ENCODE data around the gene SHISA4.
"Not testable (repeated sequence)": the region's sequence is repeated elsewhere in the genome, so short reads cannot be mapped to it uniquely, and the experiment has no call there.

SHISA4 gene

DNA sequence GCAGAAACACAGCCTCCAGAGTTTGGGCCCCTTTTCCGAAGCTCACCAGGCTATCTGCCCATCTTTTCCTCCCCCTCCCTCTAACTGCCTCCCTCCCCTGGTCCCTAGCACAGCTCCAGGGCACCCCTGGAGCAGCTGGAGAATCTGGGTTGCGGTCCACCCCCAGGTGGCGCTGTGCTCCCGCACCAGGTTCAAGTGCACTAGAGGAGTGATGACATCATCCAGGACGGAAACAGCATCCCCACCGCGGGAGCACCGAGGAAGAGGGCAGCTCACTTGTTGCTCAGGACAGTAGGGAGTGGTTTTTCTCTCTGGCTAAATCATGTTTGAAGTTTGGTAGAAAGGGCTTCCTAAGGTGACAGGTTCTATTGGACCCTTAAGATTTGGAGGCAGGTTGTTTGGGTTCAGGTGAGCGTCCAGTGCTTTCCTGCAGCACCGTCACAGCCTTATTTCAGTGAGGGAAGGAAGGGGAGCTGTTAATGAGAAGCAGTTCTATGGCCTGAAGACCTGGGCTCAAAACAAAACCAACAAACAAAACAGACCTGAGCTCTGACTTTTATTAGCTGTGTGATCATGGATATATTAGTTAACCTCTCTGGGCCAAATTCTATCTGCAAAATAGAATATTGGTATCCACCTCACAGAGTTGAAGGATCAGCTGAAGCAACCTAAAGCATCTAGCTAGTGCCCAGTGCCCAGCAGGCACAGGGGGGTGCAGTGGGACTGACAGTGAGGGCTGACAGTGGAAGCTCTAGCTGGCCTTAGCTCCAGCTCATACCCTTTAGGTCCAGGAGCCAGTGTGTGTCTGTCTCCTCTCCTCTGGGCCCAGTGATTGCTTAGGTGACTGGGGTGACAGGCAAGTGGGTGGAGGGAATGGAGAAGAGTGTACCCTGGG is 7.5 kb downstream of the SHISA4 start:
- Mint-ChIP-seq H3K27ac (ENCODE audit: low read depth) (peak overlapping the region; percentile 83), H3K4me3 (no peak overlapping the region), H3K27me3 (peaks cover 47% of the 10 kb centered on the region), H3K36me3 (ENCODE audit: insufficient read depth) (peaks cover 2% of the 10 kb centered on the region), H3K9me3 (no peaks in the 10 kb centered on the region), H3K4me1 (peaks cover 8% of the 10 kb centered on the region)
- ATAC-seq (replicated peaks; ENCODE audit: extremely low read depth, poor library complexity, severe bottlenecking) (peak; percentile 81), DNase-seq (ENCODE audit: low spot score in 2 of 2) (peak; percentile 57 to 63)

DNA sequence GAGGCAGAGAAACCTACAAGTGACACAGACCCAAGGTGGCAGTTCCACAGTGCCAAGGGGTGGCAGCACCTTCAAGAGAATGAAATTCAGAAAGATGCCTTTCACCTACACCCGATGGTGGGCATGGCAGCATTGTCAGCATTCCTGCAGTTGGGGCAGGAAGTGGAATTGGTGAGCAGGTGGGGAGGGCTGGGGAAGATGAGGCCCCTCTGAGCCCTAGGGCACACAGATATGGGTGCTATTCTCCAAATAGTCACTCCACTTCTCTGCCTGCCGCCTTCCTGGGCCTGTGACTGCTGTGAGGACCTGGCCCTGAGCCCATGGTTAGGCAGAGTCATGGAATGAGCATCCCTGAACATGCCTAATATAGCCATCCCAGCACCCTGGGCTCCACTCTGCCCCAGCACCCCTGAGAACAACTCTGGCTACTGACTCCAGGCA is 8.3 kb downstream of the SHISA4 start:
- Mint-ChIP-seq H3K4me3 (no peak overlapping the region), H3K9me3 (no peaks in the 10 kb centered on the region), H3K27ac (ENCODE audit: low read depth) (no peak overlapping the region), H3K4me1 (peaks cover 8% of the 10 kb centered on the region), H3K27me3 (peaks cover 39% of the 10 kb centered on the region), H3K36me3 (ENCODE audit: insufficient read depth) (peaks cover 2% of the 10 kb centered on the region)
- no peak for DNase-seq (ENCODE audit: low spot score in 2 of 2)
- ATAC-seq (replicated peaks; ENCODE audit: extremely low read depth, poor library complexity, severe bottlenecking), result no peak

DNA sequence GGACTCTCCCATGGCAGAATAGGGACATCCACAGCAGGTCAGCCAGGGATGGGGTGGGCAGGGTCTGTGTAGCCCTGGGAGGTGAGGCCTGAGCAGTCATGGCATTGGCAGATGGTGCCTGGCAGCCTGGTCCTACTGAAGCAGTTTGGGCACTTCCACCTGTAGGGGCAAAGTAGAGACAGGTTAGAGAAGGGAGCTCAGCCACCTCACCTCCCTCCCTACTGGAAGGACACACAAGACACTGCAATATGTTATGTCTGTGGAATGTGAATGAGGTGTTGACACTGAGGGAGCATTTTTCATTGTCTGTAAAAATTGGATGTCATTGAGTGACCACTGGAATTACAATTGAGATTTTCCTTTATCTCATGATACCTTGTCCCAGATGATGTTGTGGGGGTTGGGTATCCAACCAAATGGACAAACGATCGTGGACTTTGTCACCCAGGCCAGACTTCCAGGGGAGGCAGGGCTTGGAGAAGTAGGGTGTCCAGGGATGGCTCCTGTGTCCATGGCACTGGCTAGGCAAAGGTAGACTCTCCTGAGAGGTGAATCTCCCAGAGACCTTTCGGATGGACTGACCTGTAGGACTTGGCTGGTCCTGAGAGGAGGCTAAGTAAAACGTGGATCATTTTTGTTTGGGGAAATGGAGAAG is 9.7 kb downstream of the SHISA4 start:
- no peak overlapping the region for H3K27ac Mint-ChIP-seq (ENCODE audit: low read depth)
- no peaks in the 10 kb centered on the region for H3K9me3 Mint-ChIP-seq
- H3K4me1 Mint-ChIP-seq, result peaks cover 8% of the 10 kb centered on the region
- no peak for DNase-seq (ENCODE audit: low spot score in 2 of 2)
- H3K27me3 Mint-ChIP-seq, result peaks cover 25% of the 10 kb centered on the region
- peaks cover 2% of the 10 kb centered on the region for H3K36me3 Mint-ChIP-seq (ENCODE audit: insufficient read depth)
- no peak overlapping the region for H3K4me3 Mint-ChIP-seq
- no peak for ATAC-seq (replicated peaks; ENCODE audit: extremely low read depth, poor library complexity, severe bottlenecking)

DNA sequence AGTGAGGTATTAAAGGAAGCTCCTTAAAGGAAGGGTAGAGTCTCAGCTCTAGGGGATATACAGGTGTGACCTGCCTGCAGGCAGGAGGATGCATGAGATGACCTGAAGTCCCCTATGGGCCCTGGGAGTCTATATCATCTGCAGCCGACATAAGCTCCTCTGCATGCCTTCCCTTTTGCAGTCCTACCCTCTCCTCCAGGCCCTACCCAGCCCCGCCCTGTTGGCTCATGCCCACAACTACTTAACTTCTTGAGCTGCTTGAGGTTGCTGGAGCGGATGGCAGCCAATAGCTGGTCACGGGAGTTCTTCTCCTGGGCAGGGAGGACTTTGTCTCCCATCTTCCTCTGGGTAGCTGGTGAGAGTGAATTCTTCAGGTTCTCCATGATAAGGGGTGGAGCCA is 10.3 kb downstream of the SHISA4 start:
- ATAC-seq (replicated peaks; ENCODE audit: extremely low read depth, poor library complexity, severe bottlenecking), result no peak

DNA sequence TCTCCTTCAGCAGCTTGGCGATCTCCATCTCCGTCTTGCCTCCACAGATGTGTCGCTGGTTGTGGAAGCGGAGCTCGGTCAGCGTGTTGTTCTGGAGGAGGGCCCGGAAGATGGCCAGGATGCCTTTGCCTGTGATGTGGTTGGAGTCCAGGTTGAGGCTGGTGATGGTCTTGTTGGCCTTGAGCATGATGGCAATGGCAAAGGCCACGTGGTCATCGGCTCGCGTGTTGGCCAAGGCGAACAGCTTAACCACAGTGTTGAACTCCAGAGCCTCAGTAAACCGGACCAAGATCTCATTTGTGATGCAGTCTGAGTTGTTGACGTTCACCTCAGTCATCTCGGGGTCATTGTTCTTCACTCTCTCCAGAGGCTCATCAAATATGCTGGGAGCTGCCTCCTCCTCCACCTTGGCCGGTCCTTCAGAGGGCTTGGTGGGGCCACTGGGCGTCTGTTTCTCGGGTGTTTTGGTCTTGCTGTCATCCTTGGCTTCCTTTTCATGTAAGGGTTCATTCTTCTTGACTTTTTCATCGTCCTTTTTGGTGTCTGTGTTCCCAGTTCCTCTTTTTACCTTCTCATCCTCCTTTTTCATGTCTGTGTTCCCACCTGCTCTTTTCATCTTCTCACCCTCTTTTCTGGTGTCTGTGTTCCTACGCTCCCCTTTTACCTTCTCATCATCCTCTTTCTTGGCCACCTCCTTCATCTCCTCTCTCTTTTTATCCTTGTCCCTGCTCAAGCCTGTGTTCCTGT is 11.2 kb downstream of the SHISA4 start:
- DNase-seq (ENCODE audit: low spot score in 2 of 2) (no peak), ATAC-seq (replicated peaks; ENCODE audit: extremely low read depth, poor library complexity, severe bottlenecking) (no peak)
- Mint-ChIP-seq H3K27ac (ENCODE audit: low read depth) (no peak overlapping the region), H3K4me3 (no peak overlapping the region), H3K36me3 (ENCODE audit: insufficient read depth) (peaks cover 2% of the 10 kb centered on the region), H3K4me1 (peaks cover 8% of the 10 kb centered on the region), H3K9me3 (no peaks in the 10 kb centered on the region), H3K27me3 (peaks cover 12% of the 10 kb centered on the region)

More for the DNA sequence above, 10.3 kb downstream of the SHISA4 start:
- Mint-ChIP-seq H3K9me3 (no peaks in the 10 kb centered on the region), H3K27ac (ENCODE audit: low read depth) (no peak overlapping the region), H3K36me3 (ENCODE audit: insufficient read depth) (peaks cover 2% of the 10 kb centered on the region), H3K4me1 (peaks cover 8% of the 10 kb centered on the region), H3K4me3 (no peak overlapping the region), H3K27me3 (peaks cover 19% of the 10 kb centered on the region)
- DNase-seq (ENCODE audit: low spot score in 2 of 2), result no peak

DNA sequence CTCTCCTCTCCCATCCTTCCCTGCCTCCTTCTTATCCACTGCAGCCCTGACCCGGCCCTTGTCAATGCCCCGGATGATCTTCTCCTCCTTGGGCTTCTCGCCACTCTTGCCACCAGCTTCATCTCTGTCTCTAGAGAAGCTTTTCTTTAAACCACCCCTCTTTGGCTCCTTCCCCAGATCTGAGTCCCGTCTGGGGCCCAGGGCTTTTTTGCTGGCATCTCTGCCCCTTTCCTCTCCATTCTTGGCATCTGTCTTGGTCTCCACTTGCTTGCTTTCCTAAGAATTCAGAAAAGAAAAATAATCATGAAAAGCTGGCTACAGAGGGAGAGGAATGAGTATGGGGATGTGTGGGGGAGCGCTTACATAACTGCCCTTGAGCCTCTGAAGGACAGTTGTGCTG is 11.8 kb downstream of the SHISA4 start:
- Mint-ChIP-seq H3K27me3 (peaks cover 12% of the 10 kb centered on the region), H3K36me3 (ENCODE audit: insufficient read depth) (peaks cover 2% of the 10 kb centered on the region), H3K4me1 (peaks cover 8% of the 10 kb centered on the region), H3K4me3 (no peak overlapping the region), H3K9me3 (no peaks in the 10 kb centered on the region), H3K27ac (ENCODE audit: low read depth) (no peak overlapping the region)
- DNase-seq (ENCODE audit: low spot score in 2 of 2), result no peak
- no peak for ATAC-seq (replicated peaks; ENCODE audit: extremely low read depth, poor library complexity, severe bottlenecking)

DNA sequence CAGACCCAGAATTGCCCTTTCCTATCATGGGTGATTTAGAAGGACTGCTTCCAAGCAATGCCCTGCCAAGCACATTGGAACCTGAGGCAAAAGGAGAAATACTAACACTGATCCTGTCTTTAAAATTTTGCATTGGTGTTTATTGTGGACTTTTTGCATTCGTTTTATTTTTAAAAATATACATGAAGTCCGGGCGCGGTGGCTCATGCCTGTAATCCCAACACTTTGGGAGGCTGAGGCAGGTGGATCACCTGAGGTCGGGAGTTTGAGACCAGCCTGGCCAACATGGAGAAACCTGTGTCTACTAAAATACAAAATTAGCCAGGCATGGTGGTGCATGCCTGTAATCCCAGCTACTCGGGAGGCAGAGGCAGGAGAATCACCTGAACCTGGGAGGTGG is 12.3 kb downstream of the SHISA4 start:
- not testable (repeated sequence) for DNase-seq (ENCODE audit: low spot score in 2 of 2); H3K9me3 Mint-ChIP-seq; ATAC-seq (replicated peaks; ENCODE audit: extremely low read depth, poor library complexity, severe bottlenecking); H3K36me3 Mint-ChIP-seq (ENCODE audit: insufficient read depth); H3K4me1 Mint-ChIP-seq; H3K4me3 Mint-ChIP-seq; H3K27ac Mint-ChIP-seq (ENCODE audit: low read depth)
- H3K27me3 Mint-ChIP-seq, result peaks cover 12% of the 10 kb centered on the region

DNA sequence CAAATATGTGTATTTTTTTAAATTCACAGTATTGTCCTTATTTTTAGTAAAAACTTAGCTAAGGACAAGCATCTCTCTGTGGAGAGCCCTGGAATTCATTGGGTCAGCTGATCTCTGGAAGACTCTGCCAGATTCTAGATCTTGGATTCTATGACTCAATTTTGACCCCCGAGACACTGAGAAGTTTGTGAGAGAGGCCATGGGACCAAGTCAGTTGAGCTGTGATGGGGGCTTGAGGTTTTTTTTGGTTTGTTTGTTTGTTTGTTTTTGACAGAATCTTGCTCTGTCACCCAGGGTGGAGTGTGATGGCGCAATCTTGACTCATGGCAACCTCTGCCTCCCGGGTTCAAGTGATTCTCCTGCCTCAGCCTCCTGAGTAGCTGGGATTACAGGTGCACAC is 13.5 kb downstream of the SHISA4 start:
- no peaks in the 10 kb centered on the region for H3K4me1 Mint-ChIP-seq
- peaks cover 2% of the 10 kb centered on the region for H3K36me3 Mint-ChIP-seq (ENCODE audit: insufficient read depth)
- no peaks in the 10 kb centered on the region for H3K9me3 Mint-ChIP-seq
- no peak for DNase-seq (ENCODE audit: low spot score in 2 of 2)
- H3K27ac Mint-ChIP-seq (ENCODE audit: low read depth), result no peak overlapping the region
- H3K4me3 Mint-ChIP-seq, result no peak overlapping the region
- peaks cover 12% of the 10 kb centered on the region for H3K27me3 Mint-ChIP-seq
- ATAC-seq (replicated peaks; ENCODE audit: extremely low read depth, poor library complexity, severe bottlenecking), result no peak

DNA sequence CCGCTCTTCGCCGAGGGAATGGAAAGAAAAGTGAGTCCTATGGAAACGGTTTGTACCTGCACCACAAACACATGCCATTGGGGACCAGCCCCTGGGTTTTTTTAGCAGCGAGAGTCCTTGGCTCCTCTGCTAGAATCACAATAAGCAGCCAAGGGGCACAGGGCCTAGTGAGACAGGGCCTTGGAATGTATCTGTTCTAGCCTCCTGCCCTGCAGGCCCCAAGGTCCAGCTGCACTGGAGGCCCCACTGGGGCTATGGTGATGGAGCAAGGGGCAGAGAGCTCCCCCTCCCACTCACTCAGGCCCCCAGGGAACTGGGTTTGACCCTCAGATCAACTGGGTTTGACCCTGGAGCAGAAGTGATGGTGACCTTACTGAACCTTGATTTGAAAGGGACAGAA is 14.4 kb downstream of the SHISA4 start:
- H3K9me3 Mint-ChIP-seq, result no peaks in the 10 kb centered on the region
- peaks cover 12% of the 10 kb centered on the region for H3K27me3 Mint-ChIP-seq
- DNase-seq (ENCODE audit: low spot score in 2 of 2) (no peak), ATAC-seq (replicated peaks; ENCODE audit: extremely low read depth, poor library complexity, severe bottlenecking) (no peak)
- peaks cover 2% of the 10 kb centered on the region for H3K36me3 Mint-ChIP-seq (ENCODE audit: insufficient read depth)
- H3K27ac Mint-ChIP-seq (ENCODE audit: low read depth), result no peak overlapping the region
- H3K4me3 Mint-ChIP-seq, result no peak overlapping the region
- no peaks in the 10 kb centered on the region for H3K4me1 Mint-ChIP-seq

DNA sequence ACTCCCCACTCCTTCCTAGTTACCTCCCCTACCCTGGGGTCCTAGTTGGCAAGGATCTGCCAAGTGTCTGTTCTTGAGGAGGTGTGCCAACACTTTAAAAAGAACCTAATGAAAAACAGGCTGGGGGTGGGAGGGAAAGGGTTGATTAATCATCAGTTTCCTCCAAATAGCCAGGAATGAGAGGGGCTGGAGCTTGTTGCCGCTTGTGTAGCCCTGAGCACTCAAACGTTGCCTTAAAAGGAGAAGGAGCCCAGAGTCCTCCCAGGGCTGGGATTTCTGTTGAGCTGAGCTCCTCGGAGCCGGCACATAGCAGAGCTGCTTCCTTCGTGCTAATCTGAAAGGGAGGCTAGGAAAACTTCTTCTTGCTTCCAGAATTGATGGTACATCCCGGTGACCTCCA is 15.9 kb downstream of the SHISA4 start:
- DNase-seq (ENCODE audit: low spot score in 2 of 2) (no peak), ATAC-seq (replicated peaks; ENCODE audit: extremely low read depth, poor library complexity, severe bottlenecking) (no peak)
- Mint-ChIP-seq H3K4me3 (no peak overlapping the region), H3K9me3 (no peaks in the 10 kb centered on the region), H3K27me3 (peaks cover 20% of the 10 kb centered on the region), H3K4me1 (no peaks in the 10 kb centered on the region), H3K36me3 (ENCODE audit: insufficient read depth) (peaks cover 2% of the 10 kb centered on the region), H3K27ac (ENCODE audit: low read depth) (no peak overlapping the region)

DNA sequence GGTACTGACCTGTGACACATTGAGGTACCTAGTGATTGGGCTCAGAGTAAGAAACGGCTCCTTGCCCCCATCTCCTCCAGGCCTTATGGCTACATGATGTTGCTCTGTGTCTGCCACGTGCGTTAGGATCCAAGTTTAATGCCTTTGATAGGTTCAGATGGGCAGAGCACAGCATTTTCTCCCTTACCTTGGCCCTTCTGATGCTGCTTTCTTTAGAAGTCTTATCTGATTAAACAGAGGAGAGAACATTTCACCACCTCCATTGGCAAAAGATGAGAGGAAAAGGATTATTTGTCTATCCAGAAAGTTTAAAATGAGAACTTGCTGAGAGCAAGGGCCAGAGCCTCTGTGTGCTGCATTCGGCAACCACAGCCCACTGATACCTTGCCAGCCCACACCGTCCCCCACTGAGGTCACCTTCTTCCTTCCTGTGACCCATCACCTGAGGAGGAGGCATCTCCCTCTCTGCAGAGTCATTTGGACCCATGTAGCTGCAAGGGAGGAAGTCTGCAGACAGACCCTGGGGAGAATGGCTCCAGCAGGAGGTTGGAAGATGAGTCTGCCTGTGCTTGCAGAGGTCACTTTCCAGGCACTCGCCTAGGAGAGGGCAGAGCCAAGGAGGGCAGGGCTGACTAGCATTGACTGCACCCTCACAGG is 16.7 kb downstream of the SHISA4 start:
- ATAC-seq (replicated peaks; ENCODE audit: extremely low read depth, poor library complexity, severe bottlenecking) (no peak), DNase-seq (ENCODE audit: low spot score in 2 of 2) (no peak)
- Mint-ChIP-seq H3K4me1 (no peaks in the 10 kb centered on the region), H3K27ac (ENCODE audit: low read depth) (no peak overlapping the region), H3K36me3 (ENCODE audit: insufficient read depth) (no peaks in the 10 kb centered on the region), H3K27me3 (peaks cover 20% of the 10 kb centered on the region), H3K4me3 (no peak overlapping the region), H3K9me3 (no peaks in the 10 kb centered on the region)

DNA sequence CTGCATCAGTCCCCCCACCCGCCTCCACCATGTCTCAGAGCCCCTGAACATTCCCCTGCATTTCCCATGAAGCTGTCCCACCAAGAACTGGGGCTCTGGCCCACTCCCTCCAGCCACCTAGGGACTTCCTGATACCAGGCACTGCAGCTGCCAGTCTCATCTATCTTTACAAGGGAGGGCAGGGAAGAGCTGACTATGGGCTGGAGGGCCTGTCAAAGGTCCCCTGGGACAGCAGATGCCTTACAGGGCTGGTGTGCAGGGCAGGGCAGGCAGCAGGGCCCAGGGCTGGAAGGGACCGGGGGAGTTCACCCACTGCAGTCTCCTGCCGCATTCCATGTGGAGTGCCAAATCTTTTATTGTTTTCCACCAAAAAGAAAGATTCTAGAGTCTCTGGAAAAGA is 17.6 kb downstream of the SHISA4 start:
- Mint-ChIP-seq H3K27ac (ENCODE audit: low read depth) (no peak overlapping the region), H3K9me3 (no peaks in the 10 kb centered on the region), H3K27me3 (peaks cover 25% of the 10 kb centered on the region), H3K4me3 (no peak overlapping the region), H3K36me3 (ENCODE audit: insufficient read depth) (no peaks in the 10 kb centered on the region), H3K4me1 (no peaks in the 10 kb centered on the region)
- ATAC-seq (replicated peaks; ENCODE audit: extremely low read depth, poor library complexity, severe bottlenecking) (no peak), DNase-seq (ENCODE audit: low spot score in 2 of 2) (no peak)
